Measurements from ENCODE around the gene HEATR1.
"Not testable (repeated sequence)": the region's sequence is repeated elsewhere in the genome, so short reads cannot be mapped to it uniquely, and the experiment has no call there.

The HEATR1 gene

DNA sequence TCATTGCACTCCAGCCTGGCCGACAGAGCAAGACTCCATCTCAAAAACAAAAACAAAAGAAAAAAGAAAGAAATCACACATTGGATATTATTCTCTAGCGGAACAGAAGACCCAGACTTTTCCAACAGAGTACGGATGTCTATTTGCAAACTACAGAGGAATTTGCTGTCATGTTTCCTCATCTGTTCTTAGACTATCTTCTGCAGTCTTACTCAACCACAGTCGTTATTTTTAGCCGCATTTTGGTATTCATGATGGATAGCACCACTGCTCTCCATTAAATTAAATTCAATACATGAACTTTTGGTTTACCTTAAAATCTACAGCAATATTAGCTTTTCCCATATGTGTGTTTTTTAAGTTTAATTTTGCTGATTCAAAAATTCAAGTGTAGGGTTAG, 14.2 kb upstream of the HEATR1 start:
- Histone ChIP-seq H3K27me3 (ENCODE audit: control insufficient read depth, insufficient read depth, low read length) (peaks cover 2% of the 10 kb centered on the region), H3K9ac (ENCODE audit: low read length) (no peak overlapping the region), H3K4me3 (ENCODE audit: low read length) (no peak overlapping the region), H3K36me3 (ENCODE audit: control insufficient read depth, insufficient read depth, low read length) (no peaks in the 10 kb centered on the region), H3K27ac (ENCODE audit: low read depth, low read length) (no peak overlapping the region), H3K4me1 (ENCODE audit: control insufficient read depth, insufficient read depth, low read length) (no peaks in the 10 kb centered on the region)

- peaks cover 2% of the 10 kb centered on the region for H3K27me3 ChIP-seq (ENCODE audit: control insufficient read depth, insufficient read depth, low read length)
- H3K36me3 ChIP-seq (ENCODE audit: control insufficient read depth, insufficient read depth, low read length): no peaks in the 10 kb centered on the region
- no peaks in the 10 kb centered on the region for H3K4me1 ChIP-seq (ENCODE audit: control insufficient read depth, insufficient read depth, low read length)
- no peak overlapping the region for H3K9ac ChIP-seq (ENCODE audit: low read length)
- H3K4me3 ChIP-seq (ENCODE audit: low read length): no peak overlapping the region
- no peak overlapping the region for H3K27ac ChIP-seq (ENCODE audit: low read depth, low read length)
Measured at GRCh38 chr1:236615399-236616148, 11.3 kb upstream of the HEATR1 start.

- no peaks in the 10 kb centered on the region for H3K27me3 ChIP-seq (ENCODE audit: control insufficient read depth, insufficient read depth, low read length)
Measured at GRCh38 chr1:236612349-236612748, 8.0 kb upstream of the HEATR1 start.

DNA sequence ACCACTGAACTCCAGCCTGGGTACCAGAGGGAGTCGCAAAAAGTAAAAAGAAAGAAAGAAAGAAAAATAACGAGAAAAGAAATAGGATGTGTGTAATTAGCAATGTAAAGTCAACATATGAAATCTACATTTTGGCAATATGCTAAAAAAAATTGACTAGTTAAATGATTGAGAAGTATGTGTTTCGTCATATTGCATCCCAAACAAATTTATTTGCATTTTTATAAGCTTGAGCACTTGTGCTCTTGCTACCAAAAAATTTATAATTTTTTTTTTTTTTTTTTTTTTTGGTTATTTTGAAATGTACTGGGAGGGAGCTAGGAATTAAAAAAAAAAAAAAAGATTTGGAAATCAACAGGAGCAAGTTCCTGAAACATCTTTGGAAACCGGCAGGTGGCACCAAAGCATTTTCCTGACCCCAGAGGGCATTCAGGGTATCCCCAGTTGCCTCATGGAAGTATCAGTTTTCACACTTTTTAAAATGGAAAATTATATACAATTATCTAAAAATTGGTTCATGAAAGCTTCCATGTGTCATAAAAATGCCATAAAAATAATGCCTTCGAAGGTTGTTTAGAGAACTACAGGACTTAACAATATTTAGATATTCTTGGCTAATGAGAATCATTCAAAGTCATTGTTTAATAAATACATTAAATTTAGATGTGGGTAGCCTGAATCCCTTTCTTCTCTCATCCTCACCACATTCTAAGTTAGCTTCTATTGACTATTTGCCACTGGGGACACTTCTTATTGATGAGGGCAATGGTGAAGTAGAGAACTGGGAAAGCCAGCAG, 4.8 kb upstream of the HEATR1 start:
- H3K9ac ChIP-seq (ENCODE audit: low read length): no peak overlapping the region
- no peaks in the 10 kb centered on the region for H3K36me3 ChIP-seq (ENCODE audit: control insufficient read depth, insufficient read depth, low read length)
- H3K27ac ChIP-seq (ENCODE audit: low read depth, low read length): no peak overlapping the region
- no peaks in the 10 kb centered on the region for H3K27me3 ChIP-seq (ENCODE audit: control insufficient read depth, insufficient read depth, low read length)
- H3K4me3 ChIP-seq (ENCODE audit: low read length): no peak overlapping the region
- H3K4me1 ChIP-seq (ENCODE audit: control insufficient read depth, insufficient read depth, low read length): no peaks in the 10 kb centered on the region

More at GRCh38 chr1:236612349-236612748, 8.0 kb upstream of the HEATR1 start:
- H3K36me3 ChIP-seq (ENCODE audit: control insufficient read depth, insufficient read depth, low read length): no peaks in the 10 kb centered on the region
- no peak overlapping the region for H3K27ac ChIP-seq (ENCODE audit: low read depth, low read length)
- H3K4me1 ChIP-seq (ENCODE audit: control insufficient read depth, insufficient read depth, low read length): no peaks in the 10 kb centered on the region
- no peak overlapping the region for H3K4me3 ChIP-seq (ENCODE audit: low read length)
- H3K9ac ChIP-seq (ENCODE audit: low read length): no peak overlapping the region

GRCh38 chr1:236607597-236607996, 3.3 kb upstream of the HEATR1 start:
- not testable (repeated sequence) for H3K27ac ChIP-seq (ENCODE audit: low read depth, low read length); H3K9ac ChIP-seq (ENCODE audit: low read length); H3K4me1 ChIP-seq (ENCODE audit: control insufficient read depth, insufficient read depth, low read length); H3K4me3 ChIP-seq (ENCODE audit: low read length); H3K27me3 ChIP-seq (ENCODE audit: control insufficient read depth, insufficient read depth, low read length); H3K36me3 ChIP-seq (ENCODE audit: control insufficient read depth, insufficient read depth, low read length)

DNA sequence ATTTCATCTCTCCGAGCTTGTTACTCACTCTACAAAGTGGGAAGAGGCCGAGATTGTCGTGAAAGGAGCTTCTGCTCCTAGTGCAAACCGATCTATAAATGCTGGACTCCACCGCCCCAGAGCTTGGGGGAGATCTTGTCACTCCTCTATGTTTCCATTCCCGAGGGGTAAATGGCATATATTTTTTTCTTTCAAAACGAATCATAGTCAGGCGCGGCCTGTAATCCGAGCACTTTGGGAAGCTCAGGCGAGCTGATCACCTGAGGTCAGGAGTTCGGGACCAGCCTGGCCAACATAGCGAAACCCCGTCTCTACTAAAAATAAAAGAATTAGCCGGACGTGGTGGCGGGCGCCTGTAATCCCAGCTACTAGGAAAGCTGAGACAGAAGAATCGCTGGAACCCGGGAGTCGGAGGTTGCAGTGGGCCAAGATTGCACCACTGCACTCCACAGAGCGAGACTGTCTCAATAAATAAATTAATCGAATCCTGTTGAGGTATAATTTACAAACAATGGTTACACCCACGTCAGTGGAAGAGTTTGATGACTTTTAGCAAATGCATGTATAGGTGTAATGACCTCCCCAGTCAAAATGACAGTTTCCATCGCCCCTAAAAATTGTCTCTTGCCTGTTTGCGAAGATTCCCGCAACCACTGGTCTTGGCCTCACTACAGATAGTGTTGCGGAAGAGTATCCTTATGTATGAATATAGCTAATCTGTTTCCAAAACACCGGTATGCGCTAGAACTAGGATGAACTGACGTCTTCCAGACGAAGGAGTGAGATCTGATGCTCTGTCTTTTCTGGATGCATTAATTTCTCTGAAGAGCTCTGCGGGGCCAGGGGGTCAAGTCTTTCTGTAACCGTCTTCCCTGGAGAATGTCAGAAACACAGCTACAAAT, 840 bp upstream of the HEATR1 start:
- peak overlapping the region; percentile 91 for H3K27ac ChIP-seq (ENCODE audit: low read depth, low read length)
- no peaks in the 10 kb centered on the region for H3K27me3 ChIP-seq (ENCODE audit: control insufficient read depth, insufficient read depth, low read length)
- H3K9ac ChIP-seq (ENCODE audit: low read length): no peak overlapping the region
- H3K4me3 ChIP-seq (ENCODE audit: low read length): peak overlapping the region; percentile 91
- no peaks in the 10 kb centered on the region for H3K36me3 ChIP-seq (ENCODE audit: control insufficient read depth, insufficient read depth, low read length)
- peaks cover 7% of the 10 kb centered on the region for H3K4me1 ChIP-seq (ENCODE audit: control insufficient read depth, insufficient read depth, low read length)

DNA sequence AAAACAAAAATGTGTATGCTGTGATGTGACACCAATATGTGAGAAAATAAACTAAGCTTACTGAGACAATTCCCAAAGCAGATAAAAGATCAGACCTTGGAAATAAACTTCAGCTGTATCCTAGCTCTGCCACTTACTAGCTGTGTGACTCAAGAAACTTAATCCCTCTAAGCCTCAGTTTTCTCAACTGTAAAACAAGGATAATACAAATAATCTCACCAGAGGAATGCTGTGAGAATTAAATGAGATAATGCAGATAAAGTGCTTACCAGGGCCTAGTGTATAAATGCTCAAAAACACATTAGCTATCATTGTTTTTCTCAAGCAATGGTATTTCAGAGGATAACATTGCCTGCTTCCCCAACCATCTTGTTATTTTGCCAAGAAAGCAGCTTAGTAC, 2.1 kb downstream of the HEATR1 start:
- H3K27ac ChIP-seq (ENCODE audit: low read depth, low read length): no peak overlapping the region
- no peaks in the 10 kb centered on the region for H3K27me3 ChIP-seq (ENCODE audit: control insufficient read depth, insufficient read depth, low read length)
- peaks cover 7% of the 10 kb centered on the region for H3K4me1 ChIP-seq (ENCODE audit: control insufficient read depth, insufficient read depth, low read length)
- H3K9ac ChIP-seq (ENCODE audit: low read length): no peak overlapping the region
- peaks cover 4% of the 10 kb centered on the region for H3K36me3 ChIP-seq (ENCODE audit: control insufficient read depth, insufficient read depth, low read length)
- no peak overlapping the region for H3K4me3 ChIP-seq (ENCODE audit: low read length)

- peaks cover 6% of the 10 kb centered on the region for H3K36me3 ChIP-seq (ENCODE audit: control insufficient read depth, insufficient read depth, low read length)
Measured at GRCh38 chr1:236590553-236591150, 13.7 kb downstream of the HEATR1 start.

DNA sequence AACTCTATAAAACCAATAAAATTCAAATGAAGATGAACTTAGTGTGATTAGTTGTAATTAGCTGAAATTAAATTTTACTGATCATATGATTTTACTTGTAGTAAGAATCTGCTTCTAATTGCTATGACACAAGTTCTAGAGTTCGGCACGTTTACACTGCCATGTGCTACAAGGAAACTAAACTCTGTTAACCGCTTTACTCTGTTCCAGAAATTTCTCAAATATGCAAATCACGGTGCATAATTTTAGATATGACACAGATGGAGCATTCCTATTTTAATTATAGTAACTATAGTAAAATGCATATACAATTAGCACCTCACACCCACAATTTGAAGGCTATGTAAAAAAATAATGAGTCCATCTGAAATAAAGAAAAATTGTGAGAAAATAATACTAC, 14.8 kb downstream of the HEATR1 start:
- Histone ChIP-seq H3K9ac (ENCODE audit: low read length) (no peak overlapping the region), H3K4me3 (ENCODE audit: low read length) (no peak overlapping the region), H3K27ac (ENCODE audit: low read depth, low read length) (no peak overlapping the region), H3K4me1 (ENCODE audit: control insufficient read depth, insufficient read depth, low read length) (no peaks in the 10 kb centered on the region), H3K36me3 (ENCODE audit: control insufficient read depth, insufficient read depth, low read length) (peaks cover 6% of the 10 kb centered on the region), H3K27me3 (ENCODE audit: control insufficient read depth, insufficient read depth, low read length) (no peaks in the 10 kb centered on the region)

More at GRCh38 chr1:236590553-236591150, 13.7 kb downstream of the HEATR1 start:
- Histone ChIP-seq H3K27me3 (ENCODE audit: control insufficient read depth, insufficient read depth, low read length) (no peaks in the 10 kb centered on the region), H3K9ac (ENCODE audit: low read length) (no peak overlapping the region), H3K4me1 (ENCODE audit: control insufficient read depth, insufficient read depth, low read length) (no peaks in the 10 kb centered on the region), H3K27ac (ENCODE audit: low read depth, low read length) (no peak overlapping the region), H3K4me3 (ENCODE audit: low read length) (no peak overlapping the region)

DNA sequence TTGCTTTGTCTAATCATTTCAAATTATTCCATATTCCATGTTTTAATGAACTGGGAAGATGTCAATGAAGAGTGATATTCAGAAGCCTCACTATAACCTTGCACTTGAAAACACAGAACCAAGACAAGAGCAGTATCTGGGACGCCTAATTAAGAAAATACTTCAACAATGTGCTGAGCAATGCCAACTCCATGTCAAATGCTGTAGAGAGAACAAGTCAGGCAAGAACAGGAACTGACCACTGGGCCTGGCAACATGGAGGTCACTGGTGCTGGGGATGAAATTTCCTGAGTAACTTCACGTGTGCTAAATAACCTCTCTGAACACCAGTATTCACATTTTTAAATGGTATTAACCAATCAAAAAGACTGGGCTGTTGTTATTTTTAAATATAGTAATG, 22.8 kb downstream of the HEATR1 start:
- Histone ChIP-seq H3K4me1 (ENCODE audit: control insufficient read depth, insufficient read depth, low read length) (no peaks in the 10 kb centered on the region), H3K9ac (ENCODE audit: low read length) (no peak overlapping the region), H3K27me3 (ENCODE audit: control insufficient read depth, insufficient read depth, low read length) (no peaks in the 10 kb centered on the region), H3K36me3 (ENCODE audit: control insufficient read depth, insufficient read depth, low read length) (peaks cover 14% of the 10 kb centered on the region), H3K4me3 (ENCODE audit: low read length) (no peak overlapping the region), H3K27ac (ENCODE audit: low read depth, low read length) (no peak overlapping the region)

DNA sequence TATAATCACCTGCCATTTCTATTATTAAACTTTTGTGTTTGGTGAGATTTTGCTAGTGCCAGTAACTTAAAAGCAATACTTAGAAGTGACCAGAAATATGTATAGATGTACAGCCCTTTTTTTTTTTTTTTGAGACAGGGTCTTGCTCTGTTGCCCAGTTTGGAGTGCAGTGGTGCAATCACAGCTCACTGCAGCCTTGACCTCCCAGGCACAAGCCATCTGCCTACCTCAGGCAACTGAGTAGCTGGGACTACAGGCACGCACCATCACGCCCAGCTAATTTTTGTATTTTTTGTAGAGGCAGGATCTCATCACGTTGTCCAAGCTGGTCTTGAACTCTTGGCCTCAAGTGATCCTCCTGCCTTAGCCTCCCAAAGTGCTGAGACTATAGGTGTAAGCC, 23.9 kb downstream of the HEATR1 start:
- H3K4me1 ChIP-seq (ENCODE audit: control insufficient read depth, insufficient read depth, low read length); H3K4me3 ChIP-seq (ENCODE audit: low read length): not testable (repeated sequence)
- H3K36me3 ChIP-seq (ENCODE audit: control insufficient read depth, insufficient read depth, low read length): peaks cover 17% of the 10 kb centered on the region

GRCh38 chr1:236578661-236579060, 25.7 kb downstream of the HEATR1 start:
- Histone ChIP-seq H3K4me1 (ENCODE audit: control insufficient read depth, insufficient read depth, low read length) (no peaks in the 10 kb centered on the region), H3K36me3 (ENCODE audit: control insufficient read depth, insufficient read depth, low read length) (peaks cover 22% of the 10 kb centered on the region), H3K27me3 (ENCODE audit: control insufficient read depth, insufficient read depth, low read length) (no peaks in the 10 kb centered on the region)

More for the DNA sequence above, 23.9 kb downstream of the HEATR1 start:
- not testable (repeated sequence) for H3K27me3 ChIP-seq (ENCODE audit: control insufficient read depth, insufficient read depth, low read length); H3K27ac ChIP-seq (ENCODE audit: low read depth, low read length); H3K9ac ChIP-seq (ENCODE audit: low read length)

More at GRCh38 chr1:236578661-236579060, 25.7 kb downstream of the HEATR1 start:
- Histone ChIP-seq H3K4me3 (ENCODE audit: low read length) (no peak overlapping the region), H3K27ac (ENCODE audit: low read depth, low read length) (no peak overlapping the region), H3K9ac (ENCODE audit: low read length) (no peak overlapping the region)
